Fibroblast of lung (primary cell): ENCODE results near the gene GRAP2.

Experiments used
- EZH2 ChIP-seq: IDR thresholded peaks from 2 replicates; pipeline ENCODE4 v1.5.1; 2012; ENCODE audit warnings: low read length, control low read depth, mild to moderate bottlenecking; ENCODE audit errors: missing control alignments
- TF ChIP-seq, protein P1 (sequence below), 2 donors: IDR thresholded peaks in 1 of 2; conservative IDR thresholded peaks in 1 of 2; 1 replicate in 1 of 2; 2 replicates in 1 of 2; pipeline ENCODE4 v1.5.1; 2011 to 2012; ENCODE audit warnings: low read length in 2 of 2, control low read depth in 1 of 2, inconsistent platforms in 1 of 2, low read depth in 1 of 2, mild to moderate bottlenecking in 1 of 2

DNA sequence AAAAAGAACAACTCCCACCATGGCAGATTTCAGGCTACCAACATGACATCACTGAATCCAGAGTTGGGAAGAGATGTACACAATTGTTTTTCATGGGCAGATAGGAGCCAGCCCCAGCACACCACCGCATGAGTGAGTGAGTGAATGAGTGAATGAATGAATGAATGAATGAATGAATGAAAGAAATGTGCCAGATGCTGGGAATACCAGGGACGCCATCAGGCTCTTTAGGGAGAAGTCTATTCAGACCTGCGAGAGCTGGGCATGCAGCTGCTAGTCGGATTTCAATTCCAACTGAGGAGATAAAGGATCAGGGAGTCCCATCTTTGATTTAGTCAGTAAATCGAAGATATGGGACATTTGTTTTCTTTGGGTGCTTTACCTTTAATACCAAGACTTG, 78.6 kb downstream of the GRAP2 start:
- TF ChIP-seq, protein P1, sequence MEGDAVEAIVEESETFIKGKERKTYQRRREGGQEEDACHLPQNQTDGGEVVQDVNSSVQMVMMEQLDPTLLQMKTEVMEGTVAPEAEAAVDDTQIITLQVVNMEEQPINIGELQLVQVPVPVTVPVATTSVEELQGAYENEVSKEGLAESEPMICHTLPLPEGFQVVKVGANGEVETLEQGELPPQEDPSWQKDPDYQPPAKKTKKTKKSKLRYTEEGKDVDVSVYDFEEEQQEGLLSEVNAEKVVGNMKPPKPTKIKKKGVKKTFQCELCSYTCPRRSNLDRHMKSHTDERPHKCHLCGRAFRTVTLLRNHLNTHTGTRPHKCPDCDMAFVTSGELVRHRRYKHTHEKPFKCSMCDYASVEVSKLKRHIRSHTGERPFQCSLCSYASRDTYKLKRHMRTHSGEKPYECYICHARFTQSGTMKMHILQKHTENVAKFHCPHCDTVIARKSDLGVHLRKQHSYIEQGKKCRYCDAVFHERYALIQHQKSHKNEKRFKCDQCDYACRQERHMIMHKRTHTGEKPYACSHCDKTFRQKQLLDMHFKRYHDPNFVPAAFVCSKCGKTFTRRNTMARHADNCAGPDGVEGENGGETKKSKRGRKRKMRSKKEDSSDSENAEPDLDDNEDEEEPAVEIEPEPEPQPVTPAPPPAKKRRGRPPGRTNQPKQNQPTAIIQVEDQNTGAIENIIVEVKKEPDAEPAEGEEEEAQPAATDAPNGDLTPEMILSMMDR (conservative IDR thresholded peaks at IDR 0.05 in 1 of 2, IDR thresholded peaks at IDR 0.05 in 1 of 2; ENCODE audit: low read depth in 1 of 2, low read length in 2 of 2), result no peak
- TF ChIP-seq EZH2, result no peak
